CD4-positive, alpha-beta T cell treated with Interleukin-21 for 1 hour (primary cell): ENCODE measurements around the gene FAM50B.
A peak's percentile ranks its signal among the peaks of the same experiment; 100 is the strongest.
"Not testable (repeated sequence)": the region's sequence is repeated elsewhere in the genome, so short reads cannot be mapped to it uniquely, and the experiment has no call there.

Experiments
- DNase-seq: peaks from one replicate; pipeline ENCODE4 v3.0.0-alpha.2; 2020

Gene FAM50B

DNA sequence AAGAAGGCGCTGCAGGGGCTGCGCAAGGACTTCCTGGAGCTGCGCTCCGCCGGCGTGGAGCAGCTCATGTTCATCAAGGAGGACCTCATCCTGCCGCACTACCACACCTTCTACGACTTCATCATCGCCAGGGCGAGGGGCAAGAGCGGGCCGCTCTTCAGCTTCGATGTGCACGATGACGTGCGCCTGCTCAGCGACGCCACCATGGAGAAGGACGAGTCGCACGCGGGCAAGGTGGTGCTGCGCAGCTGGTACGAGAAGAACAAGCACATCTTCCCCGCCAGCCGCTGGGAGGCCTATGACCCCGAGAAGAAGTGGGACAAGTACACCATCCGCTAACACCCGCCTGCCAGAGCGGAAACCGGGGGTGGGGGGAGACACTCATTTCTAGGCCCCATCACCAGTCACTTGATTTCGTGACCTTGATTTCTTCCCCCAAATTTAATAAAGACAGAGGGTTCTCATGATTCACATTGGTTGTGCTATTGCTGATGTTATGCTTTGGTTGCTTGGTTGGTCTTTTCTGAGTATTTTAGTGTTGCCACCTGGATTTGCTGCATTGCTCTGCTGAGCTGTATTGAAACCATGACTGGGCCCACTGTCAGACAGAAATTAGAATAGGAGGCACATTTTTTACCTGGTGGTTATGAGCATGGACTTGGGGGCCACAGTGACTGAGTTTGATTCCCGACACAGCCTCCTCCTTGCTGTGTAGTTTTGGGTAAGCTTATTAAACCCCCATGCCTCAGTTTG lies 1.5 kb downstream of the FAM50B start:
- peak; percentile 34 for DNase-seq

DNA sequence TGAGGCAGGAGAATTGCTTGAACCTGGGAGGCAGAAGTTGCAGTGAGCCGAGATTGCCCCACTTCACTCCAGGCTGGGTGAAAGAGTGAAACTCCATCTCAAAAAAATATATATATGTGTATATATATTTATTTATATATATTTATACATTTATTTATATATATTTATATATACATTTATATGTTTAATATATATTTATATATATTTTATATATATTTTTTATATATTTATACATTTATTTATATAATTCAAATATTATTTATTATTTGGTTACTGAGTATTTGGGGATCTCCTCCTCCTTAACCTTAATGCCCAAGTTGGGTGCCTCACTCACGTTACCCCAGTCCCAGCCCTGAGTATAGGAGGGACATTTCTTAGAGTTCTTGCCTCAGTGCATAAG lies 2.7 kb downstream of the FAM50B start:
- no peak for DNase-seq

DNA sequence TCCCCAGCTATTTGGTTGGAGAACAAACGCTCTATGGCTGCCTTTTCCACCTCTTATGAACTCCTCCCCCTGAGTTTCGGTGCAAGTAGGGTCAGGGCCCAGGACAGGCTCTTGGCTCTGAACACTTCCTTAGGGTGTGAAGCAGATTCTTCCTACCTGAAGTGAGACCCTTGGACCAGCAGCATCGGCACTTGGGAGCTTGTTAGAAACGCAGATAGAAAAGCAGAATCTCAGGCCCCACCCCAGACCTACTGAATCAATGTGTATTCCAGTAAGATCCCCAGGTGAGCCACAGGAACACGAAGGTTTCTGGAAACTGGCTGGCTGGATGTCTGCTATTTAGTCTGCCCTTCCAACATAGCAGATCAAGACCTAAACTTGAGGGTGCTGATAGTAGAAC lies 3.2 kb downstream of the FAM50B start:
- DNase-seq: no peak

DNA sequence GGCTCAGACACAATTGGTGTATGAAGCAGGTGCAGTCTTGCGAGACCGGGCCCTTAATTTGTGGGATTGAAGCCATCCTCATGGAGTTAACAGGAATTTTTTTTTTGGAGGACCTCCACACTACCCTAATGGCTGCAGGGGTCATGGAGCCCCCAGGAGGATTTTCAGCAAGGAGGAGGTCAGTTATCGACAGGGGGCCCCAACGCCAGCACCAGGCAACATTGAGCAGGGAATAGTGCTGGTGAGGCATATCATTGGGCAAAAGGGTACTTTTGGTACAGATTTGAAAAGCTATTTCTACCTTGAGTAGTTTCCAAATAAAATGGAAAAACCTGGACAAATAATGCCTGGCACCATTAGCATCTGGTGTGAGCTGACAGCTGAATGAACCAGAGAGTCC lies 6.7 kb downstream of the FAM50B start:
- DNase-seq: no peak

DNA sequence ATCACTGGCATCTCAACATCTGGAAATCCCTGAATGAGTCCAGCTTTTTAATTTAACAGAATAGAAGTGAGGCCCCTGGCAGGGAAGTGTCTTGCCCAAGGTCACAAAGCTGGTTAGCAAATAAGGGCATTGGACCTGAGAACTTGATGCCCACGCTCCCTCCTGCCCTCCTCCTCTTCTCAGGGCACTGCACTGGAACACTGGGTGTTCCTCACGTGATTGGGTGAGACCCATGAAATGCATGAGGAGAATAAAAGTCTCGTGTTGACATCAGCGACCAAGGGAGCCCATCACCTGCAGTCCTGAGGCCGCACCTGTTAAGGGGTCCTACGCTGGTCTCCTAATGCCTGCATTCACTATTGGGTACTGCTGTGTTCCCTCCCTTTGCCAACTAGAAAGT lies 7.4 kb downstream of the FAM50B start:
- DNase-seq: no peak

DNA sequence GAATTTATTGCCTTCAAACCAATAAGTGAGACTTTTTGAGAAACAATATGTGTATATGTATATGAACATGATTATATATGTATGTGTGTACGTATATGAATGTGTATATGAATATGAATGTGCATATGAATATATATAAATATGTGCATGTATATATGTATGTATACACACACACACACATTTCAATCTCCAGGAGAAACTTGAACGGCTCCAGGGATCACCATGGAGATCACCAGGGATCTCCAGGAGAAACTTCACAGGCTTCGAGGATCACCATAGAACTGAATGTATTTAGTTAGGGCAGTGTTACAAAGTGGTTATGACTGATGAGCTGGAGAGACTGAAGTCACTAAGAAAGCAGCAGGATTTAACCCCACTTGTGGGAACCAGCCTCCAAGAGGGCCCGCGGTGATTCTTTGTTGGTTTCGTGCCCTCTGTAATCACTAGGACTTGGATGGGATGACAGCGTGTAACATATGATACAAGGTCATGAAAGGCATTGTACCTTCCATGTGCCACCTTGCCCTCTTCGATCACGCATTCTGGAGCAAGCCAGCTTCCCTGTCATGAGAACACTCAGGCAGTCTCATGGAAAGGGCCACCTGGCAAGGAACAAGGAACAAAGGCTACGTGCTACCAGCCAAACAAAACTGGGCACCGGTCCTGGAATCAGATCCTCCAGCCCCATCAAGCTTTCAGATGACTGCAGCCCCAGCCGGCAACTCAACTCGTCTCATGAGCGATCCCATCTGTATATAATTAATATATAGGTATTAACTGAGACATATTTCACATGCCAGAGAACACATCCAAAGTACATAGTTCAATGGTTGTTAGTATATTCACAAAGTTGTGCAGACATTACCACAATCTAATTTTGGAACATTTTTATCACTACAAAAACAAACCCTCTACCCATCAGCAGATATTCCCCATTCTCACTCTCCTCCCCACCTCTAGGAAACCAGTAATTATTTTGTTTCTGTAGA lies 8.6 kb downstream of the FAM50B start:
- no peak for DNase-seq

DNA sequence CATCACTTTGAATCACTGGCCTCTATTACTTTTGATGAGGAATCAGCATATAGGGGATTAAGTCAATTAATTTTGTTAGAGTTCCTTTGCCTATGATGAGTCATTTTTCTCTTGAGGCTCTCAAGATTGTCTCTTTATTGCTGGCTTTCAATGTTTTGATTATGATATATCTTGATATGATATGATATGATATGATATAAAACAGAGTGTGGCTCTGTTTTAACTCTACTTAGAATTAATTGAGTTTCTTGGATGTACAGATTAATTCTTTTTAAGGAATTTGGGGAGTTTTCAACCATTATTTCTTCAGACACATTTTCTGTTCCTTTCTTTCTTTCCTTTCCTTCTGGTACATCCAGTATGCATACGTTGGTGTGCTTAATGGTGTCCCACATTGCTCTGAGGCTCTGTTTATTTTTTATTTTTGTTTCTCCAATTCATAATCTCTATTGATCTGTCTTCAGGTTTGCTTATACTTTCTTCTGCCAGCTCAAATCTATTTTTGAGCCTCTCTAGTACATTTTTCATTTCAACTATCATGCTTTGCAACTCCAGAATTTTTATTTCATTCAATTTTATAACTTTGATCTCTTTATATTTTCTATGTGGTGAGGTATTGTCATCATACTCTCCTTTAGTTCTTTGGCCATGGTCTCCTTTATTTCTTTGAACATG lies 10.8 kb downstream of the FAM50B start:
- no peak for DNase-seq

DNA sequence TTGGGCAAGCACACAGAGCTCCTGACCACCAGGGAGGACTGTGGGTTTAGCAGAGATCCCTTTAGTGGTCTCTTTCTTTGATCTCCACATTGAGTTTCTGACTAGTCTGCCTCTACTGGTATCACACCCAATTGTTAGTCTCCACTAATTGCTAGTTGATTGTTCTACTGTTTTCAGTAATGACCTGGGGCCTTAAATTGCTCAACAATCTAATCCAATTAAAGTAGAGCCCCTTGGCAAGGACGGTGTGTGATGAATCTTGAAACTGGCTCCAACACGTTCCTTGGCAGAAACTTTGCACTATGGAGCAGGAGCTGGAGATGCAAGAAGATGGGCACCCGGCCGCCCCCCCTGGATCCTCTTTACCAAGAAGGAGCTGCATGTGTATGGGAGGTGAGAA lies 12.3 kb downstream of the FAM50B start:
- DNase-seq: no peak

DNA sequence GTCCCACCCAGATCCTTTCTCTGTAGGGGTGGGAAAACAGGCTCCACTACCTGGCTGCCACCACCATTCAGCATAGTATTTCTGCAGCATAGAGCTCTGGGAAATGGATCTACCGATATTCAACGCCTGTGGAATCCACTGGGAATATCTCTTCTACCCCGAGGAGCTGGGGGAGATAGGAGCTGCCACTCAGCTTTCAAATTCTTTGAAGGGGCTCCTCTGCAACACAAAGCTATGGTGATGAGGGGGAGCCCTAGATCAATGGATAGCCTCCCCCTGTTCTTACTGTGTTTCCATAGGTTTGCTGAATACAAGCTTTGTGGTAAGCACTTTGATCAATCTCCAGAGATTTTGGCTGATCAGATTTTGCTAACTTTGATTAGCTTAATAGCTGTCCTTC lies 12.9 kb downstream of the FAM50B start:
- no peak for DNase-seq

DNA sequence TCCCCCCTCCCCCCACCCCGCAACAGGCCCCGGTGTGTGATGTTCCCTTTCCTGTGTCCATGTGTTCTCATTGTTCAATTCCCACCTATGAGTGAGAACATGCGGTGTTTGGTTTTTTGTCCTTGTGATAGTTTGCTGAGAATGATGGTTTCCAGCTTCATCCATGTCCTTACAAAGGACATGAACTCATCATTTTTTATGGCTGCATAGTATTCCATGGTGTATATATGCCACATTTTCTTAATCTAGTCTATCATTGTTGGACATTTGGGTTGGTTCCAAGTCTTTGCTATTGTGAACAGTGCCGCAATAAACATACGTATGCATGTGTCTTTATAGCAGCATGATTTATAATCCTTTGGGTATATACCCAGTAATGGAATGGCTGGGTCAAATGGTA lies 14.1 kb downstream of the FAM50B start:
- DNase-seq: not testable (repeated sequence)

DNA sequence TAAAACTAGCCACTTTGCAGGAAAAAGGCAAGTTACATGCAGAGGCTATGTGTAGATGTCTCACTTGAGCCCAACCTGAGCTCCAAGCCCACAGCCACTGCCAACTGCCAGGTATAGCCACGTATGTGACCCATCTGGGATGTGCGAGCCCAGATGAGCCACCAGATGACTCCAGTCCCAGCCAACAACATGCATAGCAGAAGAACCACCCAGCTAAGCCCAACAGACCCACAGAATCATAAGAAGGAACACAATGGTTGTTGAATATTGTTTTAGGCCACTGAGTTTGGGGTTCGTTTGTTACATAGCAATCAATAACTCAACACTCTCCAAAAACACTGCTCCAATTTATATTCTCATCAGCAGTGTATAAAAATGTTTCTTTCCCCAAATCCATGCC lies 16.3 kb downstream of the FAM50B start:
- no peak for DNase-seq

DNA sequence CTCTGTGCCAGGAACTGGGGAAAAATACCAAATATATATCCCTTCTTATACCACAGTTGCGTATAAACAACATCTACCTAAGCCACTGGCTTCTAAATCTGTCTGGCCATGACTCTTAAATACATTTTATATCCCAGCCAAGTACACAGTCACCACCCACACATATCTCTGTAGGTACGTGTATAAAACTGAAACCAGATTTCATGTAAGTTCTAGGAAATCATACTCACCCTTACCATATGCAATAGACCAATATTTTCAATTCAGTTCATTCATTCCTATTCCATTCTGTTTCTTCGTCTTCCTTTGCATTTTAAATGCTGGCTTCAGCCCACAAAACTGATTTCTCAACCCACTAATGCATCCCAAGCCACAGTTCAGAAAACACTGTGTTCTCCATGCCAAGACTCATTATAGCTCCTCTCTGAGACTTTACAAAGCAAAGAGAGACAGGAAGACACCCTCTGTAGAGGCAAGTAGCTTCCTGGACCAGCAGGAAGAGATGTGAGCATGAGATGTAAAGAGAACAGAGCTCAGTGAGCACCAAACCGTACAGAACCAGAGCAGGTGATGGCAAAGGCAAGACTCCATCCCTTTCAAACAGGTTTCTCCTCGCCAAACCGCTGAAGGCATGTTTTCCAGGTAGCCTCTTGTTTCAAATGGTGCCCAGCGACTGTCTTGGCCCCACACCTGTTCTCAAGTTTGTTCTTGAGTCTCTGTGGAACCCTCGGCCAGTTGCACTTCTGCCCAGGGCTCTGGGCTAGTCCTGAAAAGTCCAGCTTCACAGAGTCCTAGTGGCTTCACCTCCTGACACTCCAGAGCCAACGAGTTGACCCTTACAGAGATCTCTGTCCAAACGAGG lies 18.7 kb downstream of the FAM50B start:
- DNase-seq: no peak

DNA sequence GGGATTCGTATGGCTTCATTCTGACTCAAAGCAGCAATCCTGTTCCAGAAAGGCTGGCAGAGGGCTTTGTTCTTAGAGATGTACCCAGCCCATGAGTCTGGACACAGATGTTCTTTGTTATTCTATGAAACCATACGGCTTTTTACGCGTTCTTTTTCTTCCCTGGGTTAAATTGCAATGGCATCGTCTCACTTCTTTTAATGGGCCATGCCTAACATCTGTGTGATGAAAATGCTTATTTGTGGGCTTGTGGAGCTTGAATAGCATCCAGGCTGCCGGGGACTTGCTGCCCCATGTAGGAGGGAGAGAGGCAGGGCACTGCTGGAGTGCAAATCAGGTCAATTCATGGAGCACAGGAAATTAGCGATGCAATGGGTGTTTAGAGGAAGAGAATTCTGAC lies 19.4 kb downstream of the FAM50B start:
- DNase-seq: no peak

DNA sequence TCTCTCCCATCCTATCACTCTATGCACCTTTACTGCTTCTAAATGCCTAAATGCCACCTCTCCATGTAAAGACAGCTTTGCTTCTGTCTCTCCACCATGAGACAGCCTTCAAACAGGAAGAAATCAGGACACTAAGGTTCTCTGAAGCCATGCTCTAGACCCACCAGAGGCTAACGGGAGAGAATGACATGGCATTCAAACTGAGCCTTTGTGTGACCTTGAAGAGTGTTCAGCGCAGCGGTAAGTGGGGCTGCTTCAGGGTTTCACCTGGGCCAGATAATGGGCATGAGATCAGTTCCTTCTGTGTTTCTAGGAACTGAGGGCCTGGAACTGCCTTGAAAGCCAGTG lies 20.1 kb downstream of the FAM50B start:
- no peak for DNase-seq

DNA sequence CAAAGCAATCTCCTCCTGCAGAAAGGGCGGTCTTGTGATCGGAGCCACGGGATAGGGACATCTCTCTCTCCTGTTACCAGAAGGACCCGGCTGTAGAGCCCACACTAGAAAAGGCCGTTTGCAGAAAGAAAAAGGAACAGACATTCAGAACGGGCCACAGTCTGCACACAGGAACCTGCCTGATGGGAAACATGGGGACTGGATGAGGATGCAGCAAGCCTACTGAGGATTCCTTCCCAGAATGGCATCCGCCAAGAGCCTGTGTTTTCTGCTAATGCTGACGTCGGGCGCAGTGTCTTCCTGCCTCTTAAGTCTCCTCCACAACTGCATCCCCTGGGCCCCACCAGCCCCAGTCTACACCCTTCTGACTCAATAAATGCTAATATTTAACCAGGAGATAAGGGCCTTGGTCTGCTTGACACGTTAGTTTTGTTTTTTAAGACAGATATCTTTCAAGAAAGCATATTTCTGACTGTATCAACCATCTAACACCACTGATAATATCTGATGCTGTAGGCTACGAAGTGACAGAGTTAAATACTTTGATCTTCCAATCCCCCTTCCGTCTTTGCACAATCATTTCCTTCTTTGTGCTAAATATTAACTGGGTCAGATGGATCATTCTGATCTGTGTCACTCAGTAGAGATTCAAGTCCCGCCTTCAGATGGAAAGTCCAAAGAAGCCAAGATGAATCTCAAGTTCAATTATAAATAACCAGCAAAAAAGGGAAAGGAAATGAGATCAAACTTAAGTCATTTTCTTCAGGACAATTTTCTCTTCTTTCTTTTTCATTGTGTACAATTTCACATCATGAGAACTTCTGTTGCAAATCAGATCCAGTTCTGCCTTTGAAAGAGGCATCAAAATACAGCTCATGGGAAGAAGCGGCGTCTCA lies 20.7 kb downstream of the FAM50B start:
- peak; percentile 18 for DNase-seq

DNA sequence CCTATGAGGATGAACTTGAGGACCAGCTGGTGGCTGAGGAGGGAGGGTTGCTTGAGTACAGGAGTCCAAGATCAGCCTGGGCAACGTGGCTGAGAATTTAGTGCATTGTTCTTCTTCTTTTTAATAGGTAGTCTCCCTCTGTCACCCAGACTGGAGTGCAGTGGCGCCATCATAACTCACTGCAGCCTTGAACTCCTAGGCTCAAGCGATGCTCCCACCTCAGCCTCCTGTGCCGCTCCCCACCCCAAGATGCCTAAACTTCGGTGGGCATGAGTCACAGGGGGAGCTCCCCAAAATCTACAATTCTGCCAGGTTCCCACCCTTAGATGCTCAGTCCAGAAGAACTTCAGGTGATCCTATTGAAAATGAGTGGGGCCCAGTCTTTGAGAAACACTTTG lies 21.4 kb downstream of the FAM50B start:
- DNase-seq: no peak

DNA sequence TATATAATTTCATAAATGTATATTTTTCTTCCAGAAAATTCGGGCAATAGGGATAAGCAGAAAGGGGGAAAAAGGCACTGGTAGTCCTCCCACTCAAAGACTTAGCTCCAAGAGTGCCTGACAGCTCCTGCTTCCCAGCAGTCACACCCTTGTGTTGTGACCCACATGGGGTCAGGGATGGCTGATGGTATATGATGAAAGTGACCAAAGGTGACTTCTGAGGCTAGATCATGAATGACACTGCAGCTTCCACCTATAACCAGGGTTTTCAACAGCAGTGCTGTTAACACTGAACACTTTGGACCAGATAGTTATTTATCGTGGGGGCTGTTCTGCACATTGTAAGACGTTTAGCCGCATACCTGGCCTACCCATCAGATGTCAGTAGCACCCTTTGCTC lies 22.3 kb downstream of the FAM50B start:
- no peak for DNase-seq

DNA sequence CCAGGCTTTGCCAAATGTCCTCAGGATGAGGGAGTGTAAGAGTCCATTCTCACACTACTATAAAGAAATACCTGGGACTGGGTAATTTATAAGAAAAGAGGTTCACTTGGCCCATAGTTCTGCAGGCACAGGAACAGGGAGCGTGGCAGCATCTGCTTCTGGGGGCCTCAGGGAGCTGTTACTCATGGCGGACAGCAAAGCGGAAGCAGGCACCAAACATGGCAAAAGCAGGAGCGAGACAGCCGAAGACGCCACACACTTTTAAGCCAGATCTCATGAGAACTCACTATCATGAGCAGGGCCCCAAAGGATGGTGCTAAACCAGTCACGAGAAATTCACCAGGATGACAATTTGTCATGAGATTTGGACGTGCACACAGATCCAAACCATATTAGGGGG lies 22.8 kb downstream of the FAM50B start:
- DNase-seq: no peak

DNA sequence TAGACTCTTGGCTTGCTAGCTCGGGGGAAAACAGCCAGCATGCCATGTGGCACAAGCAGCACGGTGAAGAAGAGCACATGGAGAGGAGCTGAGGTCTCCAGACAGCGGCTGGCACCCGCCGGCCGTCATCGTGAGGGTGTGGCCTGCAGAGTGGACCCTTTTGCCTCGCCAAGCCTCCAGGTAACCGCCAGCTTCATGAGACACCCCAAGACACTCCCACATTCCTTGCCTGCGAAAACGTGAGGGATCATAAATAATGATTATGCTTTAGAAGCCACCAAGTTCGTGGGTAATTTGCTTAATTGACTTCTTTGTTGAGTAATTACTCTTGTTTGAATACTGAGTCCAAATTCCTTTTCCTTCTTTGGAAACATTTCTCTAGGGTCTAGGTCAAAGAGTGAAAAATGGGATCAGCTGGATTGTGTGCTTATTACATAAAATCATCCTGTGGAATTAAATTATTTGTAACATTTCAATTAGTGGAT lies 23.2 kb downstream of the FAM50B start:
- no peak for DNase-seq

DNA sequence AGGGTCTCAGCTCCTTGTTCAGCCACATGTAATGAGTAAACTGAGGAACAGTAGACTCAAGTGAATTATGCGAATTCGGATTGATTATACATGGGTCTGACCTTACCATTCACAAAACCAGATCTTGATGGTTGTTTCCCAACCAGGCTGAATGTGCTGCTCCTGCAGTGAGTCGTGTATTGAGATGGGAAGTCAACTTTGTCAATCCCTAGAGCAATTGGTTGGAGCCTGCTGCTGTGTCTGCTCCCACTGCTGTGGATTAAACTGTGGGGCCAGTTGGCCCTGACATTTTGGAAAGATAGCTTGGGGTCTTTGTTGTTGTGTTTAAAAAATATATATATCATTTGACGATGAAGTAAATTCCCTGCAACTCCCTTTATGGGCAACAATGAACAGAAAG lies 23.9 kb downstream of the FAM50B start:
- DNase-seq: no peak

DNA sequence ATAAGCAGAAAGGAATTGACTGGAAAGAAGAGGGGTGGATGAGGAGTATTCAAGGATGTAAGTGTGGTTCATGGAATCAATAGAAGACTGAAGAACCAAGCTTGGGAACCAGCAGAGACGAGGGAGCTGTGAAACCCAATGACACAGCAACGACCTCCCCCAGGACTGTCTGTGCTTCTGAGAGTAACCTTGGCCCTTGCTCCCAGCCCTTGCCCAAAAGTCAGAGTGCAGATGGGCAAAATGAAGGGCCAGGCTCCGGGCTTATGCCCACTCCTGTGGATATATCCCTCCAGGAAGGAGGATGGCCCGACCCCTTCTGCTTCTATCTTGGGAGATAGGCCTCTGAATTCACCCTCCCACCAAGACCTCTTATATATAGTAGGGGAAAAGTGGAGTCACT lies 24.9 kb downstream of the FAM50B start:
- DNase-seq: no peak

DNA sequence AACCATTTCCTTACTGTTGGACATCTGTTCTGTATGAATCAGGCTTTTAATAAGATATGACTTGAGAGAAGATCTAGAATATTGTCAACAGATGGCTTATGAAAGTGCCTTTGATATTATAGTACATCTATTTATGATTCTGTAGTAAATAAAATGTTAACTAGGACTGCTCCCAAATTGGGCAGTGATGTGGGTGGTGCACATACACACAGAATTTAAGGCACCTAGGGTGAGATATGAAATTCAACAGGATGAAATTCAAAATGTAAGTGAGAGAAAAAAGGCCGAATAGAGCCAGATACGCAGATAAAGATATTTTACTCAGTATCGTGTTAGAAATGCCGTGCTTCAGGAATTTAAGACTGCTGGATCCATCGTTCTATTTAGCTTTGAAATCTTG lies 26.3 kb downstream of the FAM50B start:
- no peak for DNase-seq
